Colonic mucosa (tissue), 4 donors: Measurements from ENCODE around the gene BLMH. TPM values are rescaled to one million over a fixed set of nuclear protein-coding genes. Genes with fewer than 3 reads are reported as not detected.

ENCODE experiments used
- DNase-seq: peaks from one replicate; pipeline ENCODE4 v3.0.0-alpha.2; 2020
- H3K27ac ChIP-seq: fragments of 200-600 bp; one replicate; pipeline ENCODE4 v1.8.0; 2021
- H3K27me3 ChIP-seq: fragments of 200-600 bp; one replicate; pipeline ENCODE4 v1.8.0; 2021
- H3K36me3 ChIP-seq: fragments of 200-600 bp; one replicate; pipeline ENCODE4 v1.8.0; 2021
- H3K4me1 ChIP-seq: fragments of 200-600 bp; one replicate; pipeline ENCODE4 v1.8.0; 2021; ENCODE audit warnings: mild to moderate bottlenecking
- H3K4me3 ChIP-seq: fragments of 200-600 bp; one replicate; pipeline ENCODE4 v1.8.0; 2021
- H3K9ac ChIP-seq, 2 donors: one replicate each; pipeline ENCODE4 v1.7.0; 2013; ENCODE audit warnings: control low read depth in 2 of 2, low read depth in 2 of 2, low read length in 2 of 2
- H3K9me3 ChIP-seq: fragments of 200-600 bp; one replicate; pipeline ENCODE4 v1.8.0; 2021
- intact Hi-C: fragments of 100-400 bp; cut with DNase I; formaldehyde crosslinking; loops from one replicate; pipeline ENCODE4 v1.14.1; 2022
- total RNA-seq, 2 donors: library from RNA; stranded (reverse); fragmentation: NEBNext Ultra II Directional in 1 of 2; extraction: Animal tissue kit (Norgen Biotek cat#: 25700) in 1 of 2; gene quantifications; one replicate each; pipeline ENCODE4 v1.2.1, GENCODE V29; 2021
- TF ChIP-seq, protein P1 (sequence below): fragments of 200-600 bp; IDR thresholded peaks from one replicate; pipeline ENCODE4 v1.8.0; 2022; ENCODE audit warnings: antibody characterized with exemption, mild to moderate bottlenecking
- donor health status: healthy.
- donor health status: DM: no; HTN: no; CAD: no.
- donor health status: DM: no; HTN: no; CAD: no.

BLMH gene
- total RNA-seq, 2 donors from 2014 or later = 21.8 to 33.7 TPM

DNA sequence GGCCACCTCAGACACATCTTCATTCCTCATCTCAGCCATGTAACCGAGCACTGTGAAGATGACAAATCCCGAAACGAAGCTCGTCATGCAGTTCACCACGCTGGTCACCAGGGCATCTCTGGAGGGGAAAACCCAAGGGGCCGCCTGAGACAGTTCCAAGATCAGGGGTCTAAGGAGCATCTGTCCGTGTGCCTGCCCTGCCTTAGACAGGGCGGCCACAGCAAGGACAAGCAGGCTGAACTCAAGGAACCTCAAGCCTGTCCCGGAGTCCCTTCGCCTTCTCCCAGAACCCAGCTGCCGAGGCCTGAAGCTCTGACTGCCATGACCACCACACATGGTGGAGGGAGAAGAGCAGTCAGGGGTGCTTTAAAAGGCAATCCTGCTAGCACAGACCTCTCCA is 79.0 kb downstream of the BLMH start:
- H3K4me1 ChIP-seq = no peaks in the 10 kb centered on the region
- TF ChIP-seq, protein P1, sequence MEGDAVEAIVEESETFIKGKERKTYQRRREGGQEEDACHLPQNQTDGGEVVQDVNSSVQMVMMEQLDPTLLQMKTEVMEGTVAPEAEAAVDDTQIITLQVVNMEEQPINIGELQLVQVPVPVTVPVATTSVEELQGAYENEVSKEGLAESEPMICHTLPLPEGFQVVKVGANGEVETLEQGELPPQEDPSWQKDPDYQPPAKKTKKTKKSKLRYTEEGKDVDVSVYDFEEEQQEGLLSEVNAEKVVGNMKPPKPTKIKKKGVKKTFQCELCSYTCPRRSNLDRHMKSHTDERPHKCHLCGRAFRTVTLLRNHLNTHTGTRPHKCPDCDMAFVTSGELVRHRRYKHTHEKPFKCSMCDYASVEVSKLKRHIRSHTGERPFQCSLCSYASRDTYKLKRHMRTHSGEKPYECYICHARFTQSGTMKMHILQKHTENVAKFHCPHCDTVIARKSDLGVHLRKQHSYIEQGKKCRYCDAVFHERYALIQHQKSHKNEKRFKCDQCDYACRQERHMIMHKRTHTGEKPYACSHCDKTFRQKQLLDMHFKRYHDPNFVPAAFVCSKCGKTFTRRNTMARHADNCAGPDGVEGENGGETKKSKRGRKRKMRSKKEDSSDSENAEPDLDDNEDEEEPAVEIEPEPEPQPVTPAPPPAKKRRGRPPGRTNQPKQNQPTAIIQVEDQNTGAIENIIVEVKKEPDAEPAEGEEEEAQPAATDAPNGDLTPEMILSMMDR = no peak
- intact Hi-C loops = no loop called here
- H3K36me3 ChIP-seq = no peaks in the 10 kb centered on the region
- H3K27me3 ChIP-seq = no peaks in the 10 kb centered on the region
- H3K4me3 ChIP-seq = no peak overlapping the region
- H3K9me3 ChIP-seq = no peaks in the 10 kb centered on the region
- DNase-seq = no peak
- no peak overlapping the region for H3K9ac ChIP-seq
- no peak overlapping the region for H3K27ac ChIP-seq

DNA sequence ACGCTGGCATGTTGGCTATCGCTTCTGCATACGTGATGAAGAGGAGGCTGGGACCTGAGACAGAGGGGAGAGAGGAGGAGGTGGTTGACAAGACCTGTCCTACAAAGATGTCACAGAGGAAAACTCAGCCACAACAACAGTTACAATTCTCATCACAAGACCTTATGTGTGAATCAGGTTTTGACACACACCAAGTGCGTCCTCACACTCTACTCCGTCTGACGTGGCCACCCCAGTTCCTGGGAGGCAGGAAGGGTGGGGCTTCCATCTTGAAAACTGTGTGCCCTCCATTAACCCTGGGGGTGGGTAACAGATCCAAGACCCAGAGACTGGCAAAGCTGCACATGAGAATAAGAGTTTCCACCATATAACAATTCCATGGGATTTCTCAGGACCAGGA is 80.4 kb downstream of the BLMH start:
- no peaks in the 10 kb centered on the region for H3K36me3 ChIP-seq
- H3K27ac ChIP-seq = no peak overlapping the region
- H3K9ac ChIP-seq = no peak overlapping the region
- no peaks in the 10 kb centered on the region for H3K4me1 ChIP-seq
- TF ChIP-seq, protein P1 = no peak
- intact Hi-C loops = no loop called here
- no peak for DNase-seq
- H3K27me3 ChIP-seq = no peaks in the 10 kb centered on the region
- H3K9me3 ChIP-seq = no peaks in the 10 kb centered on the region
- H3K4me3 ChIP-seq = no peak overlapping the region

DNA sequence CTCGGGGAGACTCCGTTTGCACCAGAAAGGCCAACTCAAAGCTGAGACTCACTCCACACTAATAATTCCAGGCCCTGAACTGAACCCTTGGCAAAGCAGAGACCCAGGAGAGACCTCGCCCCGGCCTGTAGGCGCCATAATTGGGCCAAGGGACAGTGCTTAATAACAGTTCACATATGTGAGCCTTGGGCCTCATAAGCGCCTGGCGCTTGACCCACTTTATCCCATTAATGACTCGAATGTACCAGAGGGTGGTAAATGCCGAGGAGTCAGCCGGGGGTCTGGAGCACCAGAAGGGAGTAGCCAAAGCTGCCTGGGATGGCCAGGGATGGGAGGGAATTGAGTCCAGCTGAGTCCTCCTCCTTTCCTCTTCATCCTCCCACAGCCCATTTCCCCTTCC is 80.8 kb downstream of the BLMH start:
- no peaks in the 10 kb centered on the region for H3K9me3 ChIP-seq
- no peak overlapping the region for H3K9ac ChIP-seq
- no peak overlapping the region for H3K4me3 ChIP-seq
- TF ChIP-seq, protein P1 = no peak
- H3K36me3 ChIP-seq = no peaks in the 10 kb centered on the region
- intact Hi-C loops = no loop called here
- H3K27ac ChIP-seq = no peak overlapping the region
- no peak for DNase-seq
- H3K27me3 ChIP-seq = no peaks in the 10 kb centered on the region
- H3K4me1 ChIP-seq = no peaks in the 10 kb centered on the region

DNA sequence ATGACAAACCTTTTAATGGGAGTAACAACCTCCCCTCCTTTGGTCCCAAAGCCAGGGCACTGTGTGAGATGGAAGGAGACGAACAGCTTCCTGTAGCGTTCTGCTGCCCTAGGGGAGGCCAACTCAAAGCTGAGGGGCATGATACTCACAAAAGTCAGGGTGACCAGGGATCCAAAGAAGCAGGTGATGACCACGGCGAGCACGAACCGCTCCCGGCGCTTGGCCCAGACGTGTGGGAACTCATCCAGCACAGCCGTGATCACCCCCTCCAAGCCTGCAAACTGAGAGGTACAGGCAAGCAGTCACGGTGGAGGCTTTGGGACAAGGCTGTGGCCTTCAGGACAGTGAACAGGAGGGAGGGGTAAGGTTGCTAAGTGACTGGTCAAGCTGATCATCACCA is 81.4 kb downstream of the BLMH start:
- TF ChIP-seq, protein P1 = no peak
- no peak for DNase-seq
- H3K9ac ChIP-seq = no peak overlapping the region
- intact Hi-C loops = no loop called here
- no peaks in the 10 kb centered on the region for H3K4me1 ChIP-seq
- no peaks in the 10 kb centered on the region for H3K9me3 ChIP-seq
- no peaks in the 10 kb centered on the region for H3K27me3 ChIP-seq
- no peaks in the 10 kb centered on the region for H3K36me3 ChIP-seq
- no peak overlapping the region for H3K27ac ChIP-seq
- H3K4me3 ChIP-seq = no peak overlapping the region

DNA sequence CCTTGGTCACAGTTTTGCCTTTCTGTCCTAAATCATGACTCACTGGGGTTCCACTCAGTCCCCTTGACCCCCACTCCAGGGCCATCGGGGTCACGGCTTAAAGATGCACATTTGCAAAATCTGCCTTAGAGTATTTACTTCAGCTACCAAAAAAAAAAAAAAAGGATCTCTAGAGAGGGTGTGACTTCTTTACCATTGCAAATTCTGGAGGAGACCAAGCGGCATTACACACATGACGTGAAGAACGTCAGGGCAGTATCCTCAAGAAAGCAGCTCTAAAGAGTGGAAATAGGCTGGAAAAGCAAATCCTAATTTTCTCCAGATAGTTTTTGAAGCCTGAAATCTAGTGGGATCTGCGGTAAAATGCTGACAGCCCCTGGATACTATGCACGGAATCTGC is 81.8 kb downstream of the BLMH start:
- DNase-seq = no peak
- H3K9me3 ChIP-seq = no peaks in the 10 kb centered on the region
- intact Hi-C loops = no loop called here

More for the DNA sequence above, 81.8 kb downstream of the BLMH start:
- Histone ChIP-seq H3K4me3 (no peak overlapping the region), H3K9ac (no peak overlapping the region), H3K27ac (no peak overlapping the region), H3K4me1 (no peaks in the 10 kb centered on the region), H3K36me3 (no peaks in the 10 kb centered on the region), H3K27me3 (no peaks in the 10 kb centered on the region)
- TF ChIP-seq, protein P1 = no peak
